ENCODE measurements around the gene NUDT8.

- TF ChIP-seq POLR2A (IDR thresholded peaks at IDR 0.05) (no peak), CTCF (IDR thresholded peaks at IDR 0.05) (no peak)
Measured at GRCh38 chr11:67654225-67654624, 24.5 kb upstream of the NUDT8 start.

Data from thyroid gland (tissue), 4 donors.